ENCODE results near the gene SNAP25.

The SNAP25 gene

GRCh38 chr20:10328897-10329255, 110.2 kb downstream of the SNAP25 start:
- no peak for DNase-seq (ENCODE audit: low read depth)
- TF ChIP-seq CTCF (conservative IDR thresholded peaks at IDR 0.05; ENCODE audit: low read depth, low read length), result no peak
- no peak overlapping the region for H3K4me3 ChIP-seq (ENCODE audit: low read length)

- no peak for DNase-seq (ENCODE audit: low read depth)
- TF ChIP-seq CTCF (conservative IDR thresholded peaks at IDR 0.05; ENCODE audit: low read depth, low read length), result no peak
- no peak overlapping the region for H3K4me3 ChIP-seq (ENCODE audit: low read length)
Observed at GRCh38 chr20:10329387-10330005, 110.9 kb downstream of the SNAP25 start.

- no peak for TF ChIP-seq CTCF (conservative IDR thresholded peaks at IDR 0.05; ENCODE audit: low read depth, low read length)
Observed at GRCh38 chr20:10330071-10330470, 111.4 kb downstream of the SNAP25 start.

GRCh38 chr20:10332656-10333415, 114.2 kb downstream of the SNAP25 start:
- no peak for DNase-seq (ENCODE audit: low read depth)
- H3K4me3 ChIP-seq (ENCODE audit: low read length), result no peak overlapping the region
- no peak for TF ChIP-seq CTCF (conservative IDR thresholded peaks at IDR 0.05; ENCODE audit: low read depth, low read length)

More at GRCh38 chr20:10330071-10330470, 111.4 kb downstream of the SNAP25 start:
- no peak for DNase-seq (ENCODE audit: low read depth)
- H3K4me3 ChIP-seq (ENCODE audit: low read length), result no peak overlapping the region

GRCh38 chr20:10336959-10337729, 118.5 kb downstream of the SNAP25 start:
- no peak overlapping the region for H3K4me3 ChIP-seq (ENCODE audit: low read length)
- no peak for TF ChIP-seq CTCF (conservative IDR thresholded peaks at IDR 0.05; ENCODE audit: low read depth, low read length)
- DNase-seq (ENCODE audit: low read depth), result no peak

- no peak overlapping the region for H3K4me3 ChIP-seq (ENCODE audit: low read length)
- DNase-seq (ENCODE audit: low read depth), result no peak
- no peak for TF ChIP-seq CTCF (conservative IDR thresholded peaks at IDR 0.05; ENCODE audit: low read depth, low read length)
Observed at GRCh38 chr20:10338426-10339180, 120.0 kb downstream of the SNAP25 start.
